ENCODE data around the gene MAOA.

MAOA gene

GRCh38 chrX:43679058-43679457 lies 23.0 kb downstream of the MAOA start:
- no peak overlapping the region for H3K27ac ChIP-seq (ENCODE audit: low read depth, low read length)
- WGBS (ENCODE audit: extremely low coverage, insufficient coverage, low lambda C conversion rate): no CpG with 5 or more reads among the region's 3 CpGs
- no peak overlapping the region for H3K4me3 ChIP-seq (ENCODE audit: low read length)
- no peak overlapping the region for H3K56ac ChIP-seq (ENCODE audit: low read length)
- no peaks in the 10 kb centered on the region for H3K4me1 ChIP-seq (ENCODE audit: control insufficient read depth, low read depth, low read length)
- H3K9ac ChIP-seq (ENCODE audit: low read length): no peak overlapping the region
- no peak overlapping the region for H3K18ac ChIP-seq (ENCODE audit: low read length)
- H3K4me2 ChIP-seq (ENCODE audit: low read length): no peak overlapping the region
- H3K79me2 ChIP-seq (ENCODE audit: control insufficient read depth, insufficient read depth, low read length): no peaks in the 10 kb centered on the region
- H3K36me3 ChIP-seq (ENCODE audit: control insufficient read depth, insufficient read depth, low read length): no peaks in the 10 kb centered on the region
- H2BK120ac ChIP-seq (ENCODE audit: low read depth, low read length): no peak overlapping the region
- no peak overlapping the region for H2AK5ac ChIP-seq (ENCODE audit: low read length)
- H2BK5ac ChIP-seq (ENCODE audit: low read length): no peak overlapping the region
- no peaks in the 10 kb centered on the region for H3K27me3 ChIP-seq (ENCODE audit: insufficient read depth, low read length, poor library complexity)
- H3K23ac ChIP-seq (ENCODE audit: low read length): no peak overlapping the region
- DNase-seq: no peak
- no peak overlapping the region for H3K4ac ChIP-seq (ENCODE audit: low read depth, low read length)
- H4K5ac ChIP-seq (ENCODE audit: low read length): no peak overlapping the region
- no peaks in the 10 kb centered on the region for H3K79me1 ChIP-seq (ENCODE audit: low read length)
- no peak overlapping the region for H4K8ac ChIP-seq (ENCODE audit: low read depth, low read length)
- H2BK15ac ChIP-seq (replicated peaks; ENCODE audit: low read depth): no peak overlapping the region

GRCh38 chrX:43679778-43680177 lies 23.7 kb downstream of the MAOA start:
- H3K4me3 ChIP-seq (ENCODE audit: low read length): no peak overlapping the region
- H3K27me3 ChIP-seq (ENCODE audit: insufficient read depth, low read length, poor library complexity): no peaks in the 10 kb centered on the region
- H3K4me1 ChIP-seq (ENCODE audit: control insufficient read depth, low read depth, low read length): no peaks in the 10 kb centered on the region
- no peak overlapping the region for H2BK120ac ChIP-seq (ENCODE audit: low read depth, low read length)
- no peak overlapping the region for H4K8ac ChIP-seq (ENCODE audit: low read depth, low read length)
- H3K56ac ChIP-seq (ENCODE audit: low read length): no peak overlapping the region
- no peak overlapping the region for H2AK5ac ChIP-seq (ENCODE audit: low read length)
- no peak for DNase-seq
- no peaks in the 10 kb centered on the region for H3K79me2 ChIP-seq (ENCODE audit: control insufficient read depth, insufficient read depth, low read length)
- no peak overlapping the region for H3K27ac ChIP-seq (ENCODE audit: low read depth, low read length)
- H3K36me3 ChIP-seq (ENCODE audit: control insufficient read depth, insufficient read depth, low read length): no peaks in the 10 kb centered on the region
- H2BK5ac ChIP-seq (ENCODE audit: low read length): no peak overlapping the region
- no peak overlapping the region for H4K5ac ChIP-seq (ENCODE audit: low read length)
- no peak overlapping the region for H3K4ac ChIP-seq (ENCODE audit: low read depth, low read length)
- H3K23ac ChIP-seq (ENCODE audit: low read length): no peak overlapping the region
- WGBS (ENCODE audit: extremely low coverage, insufficient coverage, low lambda C conversion rate): no CpG with 5 or more reads among the region's 2 CpGs
- H2BK15ac ChIP-seq (replicated peaks; ENCODE audit: low read depth): no peak overlapping the region
- no peaks in the 10 kb centered on the region for H3K79me1 ChIP-seq (ENCODE audit: low read length)
- no peak overlapping the region for H3K18ac ChIP-seq (ENCODE audit: low read length)
- no peak overlapping the region for H3K4me2 ChIP-seq (ENCODE audit: low read length)
- H3K9ac ChIP-seq (ENCODE audit: low read length): no peak overlapping the region

GRCh38 chrX:43682726-43683125 lies 26.6 kb downstream of the MAOA start:
- Histone ChIP-seq H3K4ac (ENCODE audit: low read depth, low read length) (no peak overlapping the region), H2BK15ac (replicated peaks; ENCODE audit: low read depth) (no peak overlapping the region), H3K27me3 (ENCODE audit: insufficient read depth, low read length, poor library complexity) (no peaks in the 10 kb centered on the region), H3K4me2 (ENCODE audit: low read length) (no peak overlapping the region), H3K79me1 (ENCODE audit: low read length) (no peaks in the 10 kb centered on the region), H2BK120ac (ENCODE audit: low read depth, low read length) (no peak overlapping the region), H3K4me1 (ENCODE audit: control insufficient read depth, low read depth, low read length) (no peaks in the 10 kb centered on the region), H3K56ac (ENCODE audit: low read length) (no peak overlapping the region), H3K23ac (ENCODE audit: low read length) (no peak overlapping the region), H3K4me3 (ENCODE audit: low read length) (no peak overlapping the region), H2AK5ac (ENCODE audit: low read length) (no peak overlapping the region), H4K8ac (ENCODE audit: low read depth, low read length) (no peak overlapping the region), H4K5ac (ENCODE audit: low read length) (no peak overlapping the region), H2BK5ac (ENCODE audit: low read length) (no peak overlapping the region), H3K18ac (ENCODE audit: low read length) (no peak overlapping the region), H3K36me3 (ENCODE audit: control insufficient read depth, insufficient read depth, low read length) (no peaks in the 10 kb centered on the region), H3K79me2 (ENCODE audit: control insufficient read depth, insufficient read depth, low read length) (no peaks in the 10 kb centered on the region), H3K27ac (ENCODE audit: low read depth, low read length) (no peak overlapping the region), H3K9ac (ENCODE audit: low read length) (no peak overlapping the region)
- DNase-seq: no peak

- no peaks in the 10 kb centered on the region for H3K79me1 ChIP-seq (ENCODE audit: low read length)
- H3K9ac ChIP-seq (ENCODE audit: low read length): no peak overlapping the region
- no peak overlapping the region for H3K27ac ChIP-seq (ENCODE audit: low read depth, low read length)
- no peaks in the 10 kb centered on the region for H3K27me3 ChIP-seq (ENCODE audit: insufficient read depth, low read length, poor library complexity)
- no peaks in the 10 kb centered on the region for H3K4me1 ChIP-seq (ENCODE audit: control insufficient read depth, low read depth, low read length)
- no peak overlapping the region for H2BK5ac ChIP-seq (ENCODE audit: low read length)
- no CpG with 5 or more reads among the region's 2 CpGs for WGBS (ENCODE audit: extremely low coverage, insufficient coverage, low lambda C conversion rate)
- H3K4me2 ChIP-seq (ENCODE audit: low read length): no peak overlapping the region
- no peak overlapping the region for H4K8ac ChIP-seq (ENCODE audit: low read depth, low read length)
- H3K56ac ChIP-seq (ENCODE audit: low read length): no peak overlapping the region
- no peak overlapping the region for H2AK5ac ChIP-seq (ENCODE audit: low read length)
- H3K36me3 ChIP-seq (ENCODE audit: control insufficient read depth, insufficient read depth, low read length): no peaks in the 10 kb centered on the region
- no peak for DNase-seq
- H3K4me3 ChIP-seq (ENCODE audit: low read length): no peak overlapping the region
- H2BK15ac ChIP-seq (replicated peaks; ENCODE audit: low read depth): no peak overlapping the region
- H3K4ac ChIP-seq (ENCODE audit: low read depth, low read length): no peak overlapping the region
- no peaks in the 10 kb centered on the region for H3K79me2 ChIP-seq (ENCODE audit: control insufficient read depth, insufficient read depth, low read length)
- no peak overlapping the region for H3K18ac ChIP-seq (ENCODE audit: low read length)
- H2BK120ac ChIP-seq (ENCODE audit: low read depth, low read length): no peak overlapping the region
- no peak overlapping the region for H3K23ac ChIP-seq (ENCODE audit: low read length)
- H4K5ac ChIP-seq (ENCODE audit: low read length): no peak overlapping the region
Measured at GRCh38 chrX:43685221-43685620, 29.1 kb downstream of the MAOA start.

GRCh38 chrX:43688586-43688985 lies 32.5 kb downstream of the MAOA start:
- H2BK120ac ChIP-seq (ENCODE audit: low read depth, low read length): no peak overlapping the region
- H3K79me2 ChIP-seq (ENCODE audit: control insufficient read depth, insufficient read depth, low read length): no peaks in the 10 kb centered on the region
- H3K4me1 ChIP-seq (ENCODE audit: control insufficient read depth, low read depth, low read length): no peaks in the 10 kb centered on the region
- H3K56ac ChIP-seq (ENCODE audit: low read length): no peak overlapping the region
- H3K4ac ChIP-seq (ENCODE audit: low read depth, low read length): no peak overlapping the region
- no peak for DNase-seq
- H3K4me3 ChIP-seq (ENCODE audit: low read length): no peak overlapping the region
- no peak overlapping the region for H4K8ac ChIP-seq (ENCODE audit: low read depth, low read length)
- no CpG with 5 or more reads among the region's 1 CpG for whole genome bisulfite sequencing (ENCODE audit: extremely low coverage, insufficient coverage, low lambda C conversion rate)
- no peak overlapping the region for H3K27ac ChIP-seq (ENCODE audit: low read depth, low read length)
- H3K23ac ChIP-seq (ENCODE audit: low read length): no peak overlapping the region
- H3K9ac ChIP-seq (ENCODE audit: low read length): no peak overlapping the region
- H2AK5ac ChIP-seq (ENCODE audit: low read length): no peak overlapping the region
- H3K79me1 ChIP-seq (ENCODE audit: low read length): no peaks in the 10 kb centered on the region
- H3K4me2 ChIP-seq (ENCODE audit: low read length): no peak overlapping the region
- H2BK15ac ChIP-seq (replicated peaks; ENCODE audit: low read depth): no peak overlapping the region
- H3K18ac ChIP-seq (ENCODE audit: low read length): no peak overlapping the region
- no peaks in the 10 kb centered on the region for H3K27me3 ChIP-seq (ENCODE audit: insufficient read depth, low read length, poor library complexity)
- H4K5ac ChIP-seq (ENCODE audit: low read length): no peak overlapping the region
- no peaks in the 10 kb centered on the region for H3K36me3 ChIP-seq (ENCODE audit: control insufficient read depth, insufficient read depth, low read length)
- no peak overlapping the region for H2BK5ac ChIP-seq (ENCODE audit: low read length)

- Histone ChIP-seq H3K4me1 (ENCODE audit: control insufficient read depth, low read depth, low read length) (no peaks in the 10 kb centered on the region), H3K23ac (ENCODE audit: low read length) (no peak overlapping the region), H3K27me3 (ENCODE audit: insufficient read depth, low read length, poor library complexity) (no peaks in the 10 kb centered on the region), H4K8ac (ENCODE audit: low read depth, low read length) (no peak overlapping the region), H3K36me3 (ENCODE audit: control insufficient read depth, insufficient read depth, low read length) (no peaks in the 10 kb centered on the region), H3K79me2 (ENCODE audit: control insufficient read depth, insufficient read depth, low read length) (no peaks in the 10 kb centered on the region), H3K4me2 (ENCODE audit: low read length) (no peak overlapping the region), H3K79me1 (ENCODE audit: low read length) (no peaks in the 10 kb centered on the region), H3K27ac (ENCODE audit: low read depth, low read length) (no peak overlapping the region), H3K56ac (ENCODE audit: low read length) (no peak overlapping the region), H3K9ac (ENCODE audit: low read length) (no peak overlapping the region), H2BK5ac (ENCODE audit: low read length) (no peak overlapping the region), H3K18ac (ENCODE audit: low read length) (no peak overlapping the region), H3K4me3 (ENCODE audit: low read length) (no peak overlapping the region), H2BK120ac (ENCODE audit: low read depth, low read length) (no peak overlapping the region), H4K5ac (ENCODE audit: low read length) (no peak overlapping the region), H2BK15ac (replicated peaks; ENCODE audit: low read depth) (no peak overlapping the region), H3K4ac (ENCODE audit: low read depth, low read length) (no peak overlapping the region), H2AK5ac (ENCODE audit: low read length) (no peak overlapping the region)
- WGBS (ENCODE audit: extremely low coverage, insufficient coverage, low lambda C conversion rate): no CpG with 5 or more reads among the region's 3 CpGs
- no peak for DNase-seq
Measured at GRCh38 chrX:43693602-43694406, 37.7 kb downstream of the MAOA start.
